GM23338 (cell line): ENCODE measurements around the gene CXCL6. TPM values are rescaled to one million over a fixed set of nuclear protein-coding genes. Genes with fewer than 3 reads are reported as not detected.

ENCODE experiments used
- ATAC-seq: fragments of 200-7000 bp; cut with Tn5 transposase; 3 replicates; pipeline ENCODE4 v1.9.1; 2020
- DNase-seq: peaks from one replicate; pipeline ENCODE4 v3.0.0-alpha.2; 2015; ENCODE audit warnings: low spot score
- H2AFZ ChIP-seq: fragments of 200-600 bp; sonication (generic); 2 replicates; pipeline ENCODE4 v1.8.0; 2016; ENCODE audit warnings: antibody characterized with exemption, mild to moderate bottlenecking, moderate library complexity
- H3F3A ChIP-seq: fragments of 200-600 bp; sonication (generic); replicated peaks from 2 replicates; pipeline ENCODE4 v1.8.0; 2017; ENCODE audit warnings: antibody characterized with exemption, mixed run types, low read depth
- H3K27ac ChIP-seq: fragments of 200-600 bp; sonication (generic); 2 replicates; pipeline ENCODE4 v1.6.1; 2016; ENCODE audit warnings: low read depth
- H3K27me3 ChIP-seq: fragments of 200-600 bp; sonication (generic); 2 replicates; pipeline ENCODE4 v1.8.0; 2016; ENCODE audit warnings: mild to moderate bottlenecking, mixed run types, moderate library complexity; ENCODE audit not compliant: insufficient read depth
- H3K36me3 ChIP-seq: fragments of 200-600 bp; sonication (generic); 2 replicates; pipeline ENCODE4 v1.8.0; 2016; ENCODE audit warnings: mild to moderate bottlenecking; ENCODE audit not compliant: insufficient read depth
- H3K4me1 ChIP-seq: fragments of 200-600 bp; sonication (generic); 2 replicates; pipeline ENCODE4 v1.8.0; 2016; ENCODE audit warnings: mild to moderate bottlenecking, moderate library complexity; ENCODE audit not compliant: insufficient read depth
- H3K4me2 ChIP-seq: fragments of 200-600 bp; sonication (generic); 2 replicates; pipeline ENCODE4 v1.7.1; 2017; ENCODE audit warnings: mixed run types
- H3K4me3 ChIP-seq: fragments of 200-600 bp; sonication (generic); 2 replicates; pipeline ENCODE4 v1.6.1; 2016; ENCODE audit warnings: mixed run types
- H3K79me2 ChIP-seq: fragments of 200-600 bp; sonication (generic); replicated peaks from 2 replicates; pipeline ENCODE4 v1.8.0; 2017; ENCODE audit warnings: mild to moderate bottlenecking; ENCODE audit not compliant: insufficient read depth
- H3K9me2 ChIP-seq: fragments of 200-600 bp; sonication (generic); 2 replicates; pipeline ENCODE4 v1.8.0; 2017; ENCODE audit not compliant: insufficient read depth
- H4K20me1 ChIP-seq: fragments of 200-600 bp; sonication (generic); replicated peaks from 2 replicates; pipeline ENCODE4 v1.8.0; 2017; ENCODE audit warnings: mild to moderate bottlenecking; ENCODE audit not compliant: insufficient read depth
- H3K27ac Mint-ChIP-seq: 2 replicates; pipeline ENCODE4 v1.8.0; 2020; ENCODE audit warnings: inconsistent platforms, mild to moderate bottlenecking, moderate library complexity, mixed read lengths
- H3K27me3 Mint-ChIP-seq: 3 replicates; pipeline ENCODE4 v1.8.0; 2022; ENCODE audit warnings: low read depth, mild to moderate bottlenecking, moderate library complexity, mixed read lengths, inconsistent platforms; ENCODE audit not compliant: insufficient read depth, poor library complexity
- H3K36me3 Mint-ChIP-seq: 3 replicates; pipeline ENCODE4 v1.8.0; 2021; ENCODE audit warnings: low read depth, mild to moderate bottlenecking, inconsistent platforms, moderate library complexity, mixed read lengths
- H3K4me1 Mint-ChIP-seq: 3 replicates; pipeline ENCODE4 v1.8.0; 2020; ENCODE audit warnings: mild to moderate bottlenecking, inconsistent platforms, mixed read lengths
- H3K4me3 Mint-ChIP-seq: 3 replicates; pipeline ENCODE4 v1.8.0; 2021; ENCODE audit warnings: moderate library complexity, mild to moderate bottlenecking, inconsistent platforms, mixed read lengths
- H3K9me3 Mint-ChIP-seq: 3 replicates; pipeline ENCODE4 v1.8.0; 2020; ENCODE audit warnings: moderate library complexity, mild to moderate bottlenecking, inconsistent platforms, mixed read lengths
- CREB1 ChIP-seq: fragments of 250-450 bp; sonication (Bioruptor Pico); IDR thresholded peaks from 2 replicates; pipeline ENCODE4 v1.5.0; 2020; ENCODE audit warnings: low read depth, mild to moderate bottlenecking, moderate library complexity
- CTCF ChIP-seq, 2 experiments: fragments of 200-600 bp in 1 of 2; sonication (generic) in 1 of 2; conservative IDR thresholded peaks; 2 replicates each; pipeline versions ENCODE4 v1.5.1 to v1.6.1; 2016 to 2017; ENCODE audit warnings: antibody characterized with exemption in 2 of 2, low read depth in 2 of 2, mild to moderate bottlenecking in 2 of 2, moderate library complexity in 1 of 2
- EZH2 ChIP-seq: fragments of 200-600 bp; sonication (generic); IDR thresholded peaks from one replicate; pipeline ENCODE4 v1.8.0; 2017; ENCODE audit warnings: antibody characterized with exemption, mild to moderate bottlenecking, low read depth; ENCODE audit not compliant: unreplicated experiment
- JUNB ChIP-seq: IDR thresholded peaks from one replicate; pipeline ENCODE4 v1.6.1; 2016; ENCODE audit warnings: antibody characterized with exemption; ENCODE audit not compliant: unreplicated experiment
- NANOG ChIP-seq: IDR thresholded peaks from 2 replicates; pipeline ENCODE4 v1.6.1; 2016; ENCODE audit warnings: antibody characterized with exemption, borderline replicate concordance
- polyA plus RNA-seq: library from polyadenylated mRNA; unstranded; fragments of >200 nt; fragmentation: Nextera tagmentation; extraction: Ambion mirVana; gene quantifications from 2 replicates; pipeline ENCODE4 v1.2.1, GENCODE V29; 2016
- total RNA-seq: library from RNA; depleted of rRNA; stranded (reverse); fragments of >200 nt; shearing (Covaris generic); gene quantifications from 2 replicates; pipeline ENCODE4 v1.2.3, GENCODE V29; 2014
- TF ChIP-seq, protein P1 (sequence below): fragments of 250-450 bp; sonication (Bioruptor Pico); IDR thresholded peaks from 2 replicates; pipeline ENCODE4 v1.5.0; 2020; ENCODE audit warnings: mild to moderate bottlenecking, moderate library complexity

CXCL6 gene
- total and polyA plus RNA-seq, 2 experiments from 2014 or later: 7.2 to 11.8 TPM

- TF ChIP-seq, protein P1, sequence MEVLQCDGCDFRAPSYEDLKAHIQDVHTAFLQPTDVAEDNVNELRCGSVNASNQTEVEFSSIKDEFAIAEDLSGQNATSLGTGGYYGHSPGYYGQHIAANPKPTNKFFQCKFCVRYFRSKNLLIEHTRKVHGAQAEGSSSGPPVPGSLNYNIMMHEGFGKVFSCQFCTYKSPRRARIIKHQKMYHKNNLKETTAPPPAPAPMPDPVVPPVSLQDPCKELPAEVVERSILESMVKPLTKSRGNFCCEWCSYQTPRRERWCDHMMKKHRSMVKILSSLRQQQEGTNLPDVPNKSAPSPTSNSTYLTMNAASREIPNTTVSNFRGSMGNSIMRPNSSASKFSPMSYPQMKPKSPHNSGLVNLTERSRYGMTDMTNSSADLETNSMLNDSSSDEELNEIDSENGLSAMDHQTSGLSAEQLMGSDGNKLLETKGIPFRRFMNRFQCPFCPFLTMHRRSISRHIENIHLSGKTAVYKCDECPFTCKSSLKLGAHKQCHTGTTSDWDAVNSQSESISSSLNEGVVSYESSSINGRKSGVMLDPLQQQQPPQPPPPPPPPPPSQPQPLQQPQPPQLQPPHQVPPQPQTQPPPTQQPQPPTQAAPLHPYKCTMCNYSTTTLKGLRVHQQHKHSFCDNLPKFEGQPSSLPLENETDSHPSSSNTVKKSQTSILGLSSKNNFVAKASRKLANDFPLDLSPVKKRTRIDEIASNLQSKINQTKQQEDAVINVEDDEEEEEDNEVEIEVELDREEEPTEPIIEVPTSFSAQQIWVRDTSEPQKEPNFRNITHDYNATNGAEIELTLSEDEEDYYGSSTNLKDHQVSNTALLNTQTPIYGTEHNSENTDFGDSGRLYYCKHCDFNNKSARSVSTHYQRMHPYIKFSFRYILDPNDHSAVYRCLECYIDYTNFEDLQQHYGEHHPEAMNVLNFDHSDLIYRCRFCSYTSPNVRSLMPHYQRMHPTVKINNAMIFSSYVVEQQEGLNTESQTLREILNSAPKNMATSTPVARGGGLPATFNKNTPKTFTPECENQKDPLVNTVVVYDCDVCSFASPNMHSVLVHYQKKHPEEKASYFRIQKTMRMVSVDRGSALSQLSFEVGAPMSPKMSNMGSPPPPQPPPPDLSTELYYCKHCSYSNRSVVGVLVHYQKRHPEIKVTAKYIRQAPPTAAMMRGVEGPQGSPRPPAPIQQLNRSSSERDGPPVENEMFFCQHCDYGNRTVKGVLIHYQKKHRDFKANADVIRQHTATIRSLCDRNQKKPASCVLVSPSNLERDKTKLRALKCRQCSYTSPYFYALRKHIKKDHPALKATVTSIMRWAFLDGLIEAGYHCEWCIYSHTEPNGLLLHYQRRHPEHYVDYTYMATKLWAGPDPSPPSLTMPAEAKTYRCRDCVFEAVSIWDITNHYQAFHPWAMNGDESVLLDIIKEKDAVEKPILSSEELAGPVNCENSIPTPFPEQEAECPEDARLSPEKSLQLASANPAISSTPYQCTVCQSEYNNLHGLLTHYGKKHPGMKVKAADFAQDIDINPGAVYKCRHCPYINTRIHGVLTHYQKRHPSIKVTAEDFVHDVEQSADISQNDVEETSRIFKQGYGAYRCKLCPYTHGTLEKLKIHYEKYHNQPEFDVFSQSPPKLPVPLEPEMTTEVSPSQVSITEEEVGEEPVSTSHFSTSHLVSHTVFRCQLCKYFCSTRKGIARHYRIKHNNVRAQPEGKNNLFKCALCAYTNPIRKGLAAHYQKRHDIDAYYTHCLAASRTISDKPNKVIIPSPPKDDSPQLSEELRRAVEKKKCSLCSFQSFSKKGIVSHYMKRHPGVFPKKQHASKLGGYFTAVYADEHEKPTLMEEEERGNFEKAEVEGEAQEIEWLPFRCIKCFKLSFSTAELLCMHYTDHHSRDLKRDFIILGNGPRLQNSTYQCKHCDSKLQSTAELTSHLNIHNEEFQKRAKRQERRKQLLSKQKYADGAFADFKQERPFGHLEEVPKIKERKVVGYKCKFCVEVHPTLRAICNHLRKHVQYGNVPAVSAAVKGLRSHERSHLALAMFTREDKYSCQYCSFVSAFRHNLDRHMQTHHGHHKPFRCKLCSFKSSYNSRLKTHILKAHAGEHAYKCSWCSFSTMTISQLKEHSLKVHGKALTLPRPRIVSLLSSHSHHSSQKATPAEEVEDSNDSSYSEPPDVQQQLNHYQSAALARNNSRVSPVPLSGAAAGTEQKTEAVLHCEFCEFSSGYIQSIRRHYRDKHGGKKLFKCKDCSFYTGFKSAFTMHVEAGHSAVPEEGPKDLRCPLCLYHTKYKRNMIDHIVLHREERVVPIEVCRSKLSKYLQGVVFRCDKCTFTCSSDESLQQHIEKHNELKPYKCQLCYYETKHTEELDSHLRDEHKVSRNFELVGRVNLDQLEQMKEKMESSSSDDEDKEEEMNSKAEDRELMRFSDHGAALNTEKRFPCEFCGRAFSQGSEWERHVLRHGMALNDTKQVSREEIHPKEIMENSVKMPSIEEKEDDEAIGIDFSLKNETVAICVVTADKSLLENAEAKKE (CRISPR knock-in tag): no peak
- no peak for TF ChIP-seq CREB1 (CRISPR knock-in tag)
Measured at GRCh38 chr4:73831569-73831968, 4.9 kb upstream of the CXCL6 start (continued).

DNA sequence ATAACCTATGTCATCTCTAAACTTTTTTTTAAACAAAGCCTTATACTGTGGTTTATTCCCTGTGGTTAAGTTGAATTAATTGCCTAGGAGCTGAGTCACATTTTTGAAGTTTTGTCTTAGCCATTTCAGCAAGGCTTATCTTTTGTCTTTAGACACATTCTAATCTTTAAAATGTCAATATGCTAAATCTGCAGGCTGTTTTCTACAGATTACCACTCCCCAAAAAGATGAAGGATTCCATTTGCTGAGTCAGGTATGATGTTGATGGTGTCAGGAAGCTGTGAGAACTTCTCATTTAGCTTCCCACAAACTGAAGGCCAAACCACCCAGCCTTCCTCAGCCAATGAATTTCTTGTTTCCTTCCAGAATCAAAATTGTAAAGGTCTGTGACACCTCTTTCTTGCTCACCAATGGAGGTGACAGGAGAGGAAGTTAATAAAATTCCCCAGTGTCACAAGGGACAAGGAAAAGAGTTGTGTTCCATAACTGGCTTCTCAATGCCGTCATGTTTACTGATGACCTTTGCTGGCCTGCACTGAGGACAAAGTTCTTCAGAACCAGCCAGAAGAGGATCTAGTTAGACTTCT is 3.7 kb upstream of the CXCL6 start:
- Histone ChIP-seq H3K36me3 (no peaks in the 10 kb centered on the region), H3K4me1 (no peaks in the 10 kb centered on the region), H3K9me2 (0 out of 2 replicates have a peak, but pooled peaks cover 6% of the 10 kb centered on the region), H3F3A (no peaks in the 10 kb centered on the region), H3K4me3 (no peak overlapping the region), H2AFZ (peak overlapping the region; percentile 45; the same call in 1 of the 2 replicates), H3K27me3 (peaks cover 9% of the 10 kb centered on the region), H4K20me1 (no peaks in the 10 kb centered on the region), H3K4me2 (no peak overlapping the region), H3K27ac (no peak overlapping the region), H3K79me2 (no peaks in the 10 kb centered on the region)
- H3K4me1 Mint-ChIP-seq: peaks cover 5% of the 10 kb centered on the region; the same call in 1 of the 3 replicates
- ATAC-seq: no peak
- DNase-seq: no peak
- no peak overlapping the region for H3K4me3 Mint-ChIP-seq
- H3K27ac Mint-ChIP-seq: no peak overlapping the region
- H3K9me3 Mint-ChIP-seq: peaks cover 2% of the 10 kb centered on the region; the same call in 2 of the 3 replicates
- no peaks in the 10 kb centered on the region for H3K36me3 Mint-ChIP-seq
- peaks cover 9% of the 10 kb centered on the region for H3K27me3 Mint-ChIP-seq
- TF ChIP-seq, protein P1 (CRISPR knock-in tag): no peak
- no peak for TF ChIP-seq CREB1 (CRISPR knock-in tag)
- no peak for TF ChIP-seq CTCF (conservative IDR thresholded peaks at IDR 0.05; ENCODE audit: low read depth in 2 of 2)
- TF ChIP-seq EZH2: no peak
- TF ChIP-seq NANOG: no peak
- no peak for TF ChIP-seq JUNB
